DMS114 treated with DMSO at 0.1 percent for 48 hours (cell line): Measurements from ENCODE around the gene OR5H14.
"Not testable (repeated sequence)": the region's sequence is repeated elsewhere in the genome, so short reads cannot be mapped to it uniquely, and the experiment has no call there.

ENCODE experiments used
- DNase-seq: peaks from one replicate; lab custom pipeline; 2025; ENCODE audit not compliant: unreplicated experiment; lab: John Stamatoyannopoulos, UW

The OR5H14 gene

DNA sequence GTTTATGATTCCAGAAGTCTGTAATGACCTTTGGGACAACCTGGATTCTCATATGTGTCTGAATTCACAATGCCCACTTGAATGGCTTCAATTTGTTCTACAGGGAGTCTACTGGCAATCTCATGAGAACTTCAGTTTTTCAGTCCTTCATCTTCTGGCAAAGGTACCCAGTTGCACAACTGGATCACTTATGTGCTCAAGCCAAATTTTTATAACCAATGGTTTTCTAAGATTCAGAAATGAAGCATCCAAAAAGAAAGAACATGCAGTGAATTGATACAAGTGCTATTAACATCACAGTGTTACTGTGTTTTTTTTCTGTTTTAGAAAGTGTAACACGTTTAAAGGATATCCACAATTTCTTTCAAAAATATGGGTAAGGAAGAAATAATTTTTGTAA lies at the start of gene OR5H14:
Gene OR5H14, plus strand, starts transcription at position 301 of the 400 bp plus-strand sequence. CDS start 1,907 bp downstream, outside the sequence.
- DNase-seq = no peak

DNA sequence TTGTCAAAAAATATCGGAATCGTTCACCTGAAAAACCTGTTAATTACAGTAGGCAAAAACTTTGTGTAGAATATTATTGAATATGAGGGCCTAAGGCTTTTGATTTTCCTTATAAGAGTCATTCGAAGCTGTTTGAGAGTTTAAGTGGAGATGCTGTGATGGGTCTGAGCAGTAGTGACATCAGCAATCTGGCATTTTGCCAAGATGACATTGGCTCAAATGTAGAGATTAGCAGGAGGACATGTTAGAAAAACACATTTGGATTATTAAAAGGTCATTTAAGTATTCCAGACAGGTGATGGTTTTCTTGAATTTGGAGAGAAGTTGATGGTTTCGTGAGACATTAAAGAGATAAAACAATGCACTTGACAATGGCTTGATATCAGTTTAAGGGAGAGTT lies 47.4 kb upstream of the OR5H14 start:
- DNase-seq = no peak

- DNase-seq = no peak
These were observed 39.1 kb upstream of the OR5H14 start for GRCh38 chr3:98108162-98108561.

DNA sequence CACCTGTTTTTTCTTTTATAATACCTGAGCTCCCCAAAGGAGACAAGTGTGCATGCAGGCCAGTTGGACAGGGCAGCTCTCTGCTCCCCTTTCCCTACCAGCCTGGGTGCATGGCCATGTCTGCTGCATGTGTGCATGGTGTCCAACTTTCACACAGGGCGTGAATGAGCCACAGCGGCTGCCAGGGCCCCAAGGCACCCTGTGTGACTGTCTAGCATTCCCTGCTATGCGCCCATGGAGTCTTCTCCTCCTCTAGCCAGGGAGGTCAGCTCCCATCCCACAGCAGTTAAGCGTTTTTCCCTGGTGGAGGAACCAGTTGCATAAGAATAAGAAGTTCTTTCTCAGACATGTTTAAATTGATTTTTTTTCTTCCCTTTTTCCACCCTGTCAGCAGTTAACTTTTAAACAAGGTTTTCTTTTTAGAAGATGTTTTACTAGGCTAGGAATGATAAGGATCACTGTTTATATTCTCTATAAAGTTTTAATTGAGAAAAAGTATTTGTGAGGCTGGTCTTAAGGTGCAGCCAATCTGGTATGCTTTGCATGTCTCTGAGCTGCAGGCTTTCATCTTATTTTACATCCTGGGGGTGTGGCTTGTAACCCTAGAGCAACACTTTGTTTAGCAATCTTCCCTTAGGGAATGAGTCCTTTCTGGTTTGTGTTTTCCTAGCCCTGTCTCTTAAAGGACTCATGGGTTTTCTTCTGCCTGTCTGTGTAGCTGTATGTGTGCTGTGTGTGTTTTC lies 37.3 kb upstream of the OR5H14 start:
- DNase-seq = no peak

DNA sequence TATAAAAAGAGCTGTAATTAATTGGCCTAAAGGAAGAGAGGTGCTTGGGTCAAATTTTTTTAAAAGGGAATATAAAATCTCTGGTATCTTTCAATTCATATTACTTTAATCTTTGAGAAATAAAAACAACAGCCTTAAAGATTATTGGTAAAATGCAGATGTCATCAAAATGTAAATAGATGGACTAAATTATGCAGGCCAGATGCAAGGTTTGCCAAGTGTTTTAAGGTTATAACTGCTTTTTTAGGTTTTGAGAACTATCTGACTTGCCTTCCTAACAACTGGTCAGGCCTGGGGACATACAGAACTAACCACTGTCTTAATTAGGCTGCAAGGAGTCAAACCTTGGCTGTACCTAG lies 36.8 kb upstream of the OR5H14 start:
- DNase-seq = no peak

- no peak for DNase-seq
These were observed 33.0 kb upstream of the OR5H14 start for GRCh38 chr3:98114264-98114663.

DNA sequence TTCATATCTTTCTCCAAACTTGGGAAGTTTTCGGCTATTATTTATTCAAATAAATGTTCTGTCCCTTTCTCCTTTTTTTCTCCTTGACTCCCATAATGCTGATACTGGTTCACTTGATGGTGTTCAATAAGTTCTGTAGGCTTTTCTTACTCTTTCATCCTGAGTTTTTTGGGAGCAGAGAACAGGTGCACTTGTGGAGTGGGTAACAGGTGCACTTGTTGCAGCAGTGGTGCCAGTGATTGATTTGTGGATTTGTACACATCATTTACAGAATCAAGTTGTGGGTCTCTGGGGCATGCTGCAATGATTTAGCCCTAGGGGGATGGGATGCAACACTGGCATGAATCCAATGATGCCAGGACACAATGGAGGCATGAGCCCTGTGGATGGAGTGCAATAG lies 31.6 kb upstream of the OR5H14 start:
- DNase-seq = no peak

- DNase-seq = no peak
These were observed 16.9 kb upstream of the OR5H14 start, which contains the start of gene OR5H1 for GRCh38 chr3:98130421-98130820. OR5H1 (plus strand) TSS chr3:98130721; CDS start chr3:98132698, 1,977 bp downstream.

GRCh38 chr3:98136631-98137030 lies 10.6 kb upstream of the OR5H14 start:
- no peak for DNase-seq

DNA sequence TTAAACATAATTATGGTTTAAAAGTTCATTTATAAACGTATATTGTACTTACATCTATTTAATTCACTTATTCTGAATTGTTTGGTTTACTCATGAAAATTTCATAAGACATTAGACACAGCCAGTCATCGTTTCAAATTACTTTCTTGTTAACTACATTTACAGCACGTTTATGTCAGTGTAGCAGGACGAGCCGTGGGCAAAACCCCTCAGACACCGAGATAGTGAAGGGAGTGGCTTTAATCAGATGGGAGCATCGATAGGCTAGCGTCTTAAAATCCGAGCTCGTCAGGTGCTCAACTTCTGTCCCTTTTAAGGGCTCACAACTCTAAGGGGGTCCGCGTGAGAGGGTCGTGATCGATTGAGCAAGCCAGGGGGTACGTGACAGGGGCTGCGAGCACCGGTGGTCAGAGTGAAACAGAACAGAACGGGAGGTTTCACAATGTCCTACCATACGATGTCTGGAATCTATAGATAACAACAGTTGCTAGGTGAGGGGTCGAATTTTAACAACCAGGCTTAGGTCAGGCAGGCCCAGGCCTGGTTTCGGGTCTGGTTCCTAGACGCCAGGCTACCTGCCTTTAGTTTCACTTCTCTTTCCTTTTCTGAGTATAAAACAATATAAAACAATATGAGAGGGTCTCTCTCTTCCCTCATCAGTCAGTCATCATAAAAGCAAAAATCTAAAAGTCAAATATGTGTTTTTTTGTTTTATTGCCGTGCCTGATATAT lies 9.3 kb upstream of the OR5H14 start:
- DNase-seq = not testable (repeated sequence)

DNA sequence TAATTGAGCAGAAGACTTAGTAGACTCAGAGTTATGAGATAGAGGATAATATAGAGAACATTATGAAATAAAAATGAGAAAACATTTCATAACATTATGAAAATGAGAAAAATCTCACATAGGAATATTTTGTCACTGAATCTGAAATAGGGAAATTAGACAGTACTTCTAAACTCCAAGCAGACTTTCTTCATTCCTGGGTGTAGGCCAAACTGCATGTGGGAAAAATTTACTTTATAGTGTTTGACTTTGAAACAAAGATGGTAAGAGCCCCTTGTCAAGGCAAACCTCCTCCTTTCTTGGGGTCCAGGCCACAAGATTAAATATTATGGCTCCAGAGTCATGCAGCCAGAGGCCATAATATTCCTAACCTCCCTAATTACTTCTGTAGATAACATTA lies 6.7 kb upstream of the OR5H14 start:
- no peak for DNase-seq

GRCh38 chr3:98148751-98149150 lies 1.5 kb downstream of the OR5H14 start:
- no peak for DNase-seq

GRCh38 chr3:98149456-98149855 lies 2.2 kb downstream of the OR5H14 start:
- not testable (repeated sequence) for DNase-seq

GRCh38 chr3:98151241-98151640 lies 4.0 kb downstream of the OR5H14 start:
- no peak for DNase-seq

GRCh38 chr3:98166396-98166795 lies 19.1 kb downstream of the OR5H14 start, which contains the start of gene OR5H15:
OR5H15 (plus strand) TSS chr3:98166696; CDS start chr3:98168700, 2,004 bp downstream.
- DNase-seq = no peak

DNA sequence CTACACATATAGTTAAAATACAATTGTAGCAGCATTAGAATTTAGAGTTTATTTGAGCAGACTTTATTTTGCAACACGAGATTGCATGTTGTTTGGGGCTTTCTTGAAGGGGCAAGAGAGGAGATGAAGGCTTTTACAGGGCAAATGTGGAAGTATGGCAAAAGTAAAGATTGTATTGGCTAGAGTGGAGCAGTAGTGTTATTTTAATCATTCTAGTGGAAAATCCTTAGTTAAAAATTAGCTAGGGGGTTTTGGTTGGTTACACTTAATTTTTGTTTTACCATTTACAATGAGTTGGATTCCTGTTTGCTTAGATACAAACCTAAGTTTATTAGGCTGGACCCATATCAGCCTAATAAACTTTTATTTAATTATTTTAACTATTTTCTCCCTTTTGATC lies 23.8 kb downstream of the OR5H14 start:
- DNase-seq = no peak

DNA sequence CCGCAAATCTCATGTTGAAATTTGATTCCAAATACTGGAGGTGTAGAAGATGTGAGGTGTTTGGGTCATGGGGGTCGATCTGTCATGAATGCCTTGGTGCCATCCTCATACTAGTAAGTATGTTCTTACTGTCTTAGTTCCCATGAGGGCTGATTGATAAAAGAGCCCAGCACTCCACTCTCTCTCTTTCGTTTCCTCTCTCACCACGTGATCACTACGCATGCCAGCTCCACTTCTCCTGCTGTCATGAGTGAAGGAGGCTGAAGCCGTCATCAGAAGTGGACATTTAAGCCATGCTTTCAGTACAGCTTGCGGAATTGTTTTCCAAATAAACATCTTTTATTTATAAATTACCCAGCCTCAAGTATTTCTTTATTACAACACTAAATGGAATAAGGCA lies 25.3 kb downstream of the OR5H14 start:
- no peak for DNase-seq

DNA sequence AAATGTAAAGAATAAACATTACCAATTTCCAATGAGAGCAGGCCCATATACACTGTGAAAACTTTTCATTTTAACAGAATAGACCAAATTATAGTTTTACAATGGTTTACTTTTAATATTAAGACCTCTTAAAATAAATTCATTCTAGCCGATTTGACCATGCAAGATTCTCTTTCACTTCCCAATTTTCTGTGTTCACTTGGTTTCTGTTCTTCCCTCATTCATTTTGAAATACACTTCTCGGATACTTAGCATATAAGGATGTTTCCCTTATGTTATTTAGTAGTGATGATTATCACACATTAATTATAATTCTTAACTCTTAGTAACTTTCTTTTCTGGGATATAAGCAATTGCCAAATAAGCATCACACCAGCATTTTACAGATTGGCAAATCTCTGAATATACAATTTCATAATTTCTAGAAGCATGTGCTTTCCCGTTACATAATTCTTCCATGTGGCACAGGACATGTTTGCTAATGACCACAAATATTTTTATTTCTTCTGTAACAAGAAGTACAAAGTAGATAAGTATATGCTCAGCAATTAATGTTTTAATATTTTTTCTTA lies 33.1 kb downstream of the OR5H14 start:
- no peak for DNase-seq

DNA sequence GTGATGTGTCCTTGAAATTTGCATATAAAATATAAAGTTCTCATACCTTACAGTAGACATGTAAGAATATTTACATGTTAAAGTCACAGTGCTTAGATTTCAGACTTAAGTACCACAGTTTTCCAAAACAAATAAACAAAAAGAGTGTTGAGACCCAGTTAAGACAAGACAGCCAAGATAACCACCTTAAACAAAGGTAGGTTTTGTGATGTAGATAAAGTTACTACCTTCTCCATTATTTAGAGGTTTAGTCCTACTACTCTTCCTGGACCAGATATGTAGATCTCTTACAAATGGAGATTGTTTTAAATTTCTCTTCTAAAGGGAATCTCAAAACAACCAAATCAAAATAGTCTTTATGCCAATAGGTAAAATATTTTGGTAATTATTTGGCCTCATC lies 34.9 kb downstream of the OR5H14 start:
- DNase-seq = no peak

DNA sequence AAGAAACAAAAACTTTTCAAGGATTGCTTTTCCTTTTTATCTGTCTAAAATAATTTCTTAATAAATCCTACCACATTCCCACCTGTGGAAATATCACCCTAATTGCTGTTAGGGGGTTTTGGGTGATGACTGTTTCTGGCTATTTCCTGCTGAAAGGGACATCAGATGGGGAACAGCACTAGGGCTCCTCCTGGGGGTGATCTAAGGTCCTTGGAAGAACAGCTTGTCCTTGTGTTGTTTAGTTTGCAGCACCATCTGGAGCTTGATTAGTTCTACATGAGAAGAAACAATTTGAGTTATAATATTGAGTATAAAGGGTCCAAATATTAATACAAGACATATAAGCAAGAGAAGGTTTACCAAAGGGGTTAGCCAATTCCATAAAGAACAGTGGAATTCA lies 37.9 kb downstream of the OR5H14 start:
- no peak for DNase-seq

DNA sequence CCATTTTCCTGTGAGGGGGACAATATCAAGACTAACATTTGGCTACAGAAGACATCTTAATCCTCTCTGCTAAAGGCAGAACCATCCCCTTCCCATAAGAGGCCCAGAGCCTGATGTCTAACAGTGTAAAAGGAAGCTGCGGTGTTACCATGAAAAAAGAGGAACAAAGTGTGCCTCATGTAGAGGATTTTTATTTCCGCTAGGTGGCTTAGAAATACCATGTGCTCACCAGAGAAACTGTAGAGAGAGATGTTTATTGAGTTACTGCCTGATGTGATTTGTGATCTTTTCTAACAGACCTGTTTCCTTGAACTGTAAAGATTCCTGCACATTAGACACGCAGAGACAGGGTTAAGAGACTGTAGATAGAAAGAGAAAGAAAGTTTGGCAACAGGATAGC lies 41.3 kb downstream of the OR5H14 start:
- no peak for DNase-seq

DNA sequence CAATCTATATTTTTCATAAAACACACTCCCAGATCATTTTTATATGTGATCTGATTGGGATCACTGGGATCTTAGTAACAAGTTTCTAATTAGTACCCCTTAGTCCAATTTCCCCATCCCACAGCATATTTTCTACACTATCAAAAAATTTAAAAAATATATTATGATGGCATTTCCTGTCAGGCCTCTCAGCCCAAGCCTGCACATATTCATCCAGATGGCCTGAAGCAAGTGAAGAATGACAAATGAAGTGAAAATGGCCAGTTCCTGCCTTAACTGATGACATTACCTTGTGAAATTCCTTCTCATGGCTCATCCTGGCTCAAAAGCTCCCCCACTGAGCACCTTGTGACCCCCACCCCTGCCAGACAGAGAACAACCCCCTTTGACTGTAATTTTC lies 43.6 kb downstream of the OR5H14 start:
- DNase-seq = not testable (repeated sequence)
